Measurements from ENCODE around the gene CAD.
"Not testable (repeated sequence)": the region's sequence is repeated elsewhere in the genome, so short reads cannot be mapped to it uniquely, and the experiment has no call there.

Gene CAD

GRCh38 chr2:27261241-27261925 is 44.2 kb downstream of the CAD start:
- no peak for DNase-seq

- DNase-seq = no peak
Observed at GRCh38 chr2:27261926-27262298, 44.7 kb downstream of the CAD start.

- peak; percentile 75 for DNase-seq
Observed at GRCh38 chr2:27262379-27263286, 45.5 kb downstream of the CAD start, which contains the start of gene SLC30A3. SLC30A3 (minus strand) TSS chr2:27263047; CDS start chr2:27262906, 141 bp downstream.

DNA sequence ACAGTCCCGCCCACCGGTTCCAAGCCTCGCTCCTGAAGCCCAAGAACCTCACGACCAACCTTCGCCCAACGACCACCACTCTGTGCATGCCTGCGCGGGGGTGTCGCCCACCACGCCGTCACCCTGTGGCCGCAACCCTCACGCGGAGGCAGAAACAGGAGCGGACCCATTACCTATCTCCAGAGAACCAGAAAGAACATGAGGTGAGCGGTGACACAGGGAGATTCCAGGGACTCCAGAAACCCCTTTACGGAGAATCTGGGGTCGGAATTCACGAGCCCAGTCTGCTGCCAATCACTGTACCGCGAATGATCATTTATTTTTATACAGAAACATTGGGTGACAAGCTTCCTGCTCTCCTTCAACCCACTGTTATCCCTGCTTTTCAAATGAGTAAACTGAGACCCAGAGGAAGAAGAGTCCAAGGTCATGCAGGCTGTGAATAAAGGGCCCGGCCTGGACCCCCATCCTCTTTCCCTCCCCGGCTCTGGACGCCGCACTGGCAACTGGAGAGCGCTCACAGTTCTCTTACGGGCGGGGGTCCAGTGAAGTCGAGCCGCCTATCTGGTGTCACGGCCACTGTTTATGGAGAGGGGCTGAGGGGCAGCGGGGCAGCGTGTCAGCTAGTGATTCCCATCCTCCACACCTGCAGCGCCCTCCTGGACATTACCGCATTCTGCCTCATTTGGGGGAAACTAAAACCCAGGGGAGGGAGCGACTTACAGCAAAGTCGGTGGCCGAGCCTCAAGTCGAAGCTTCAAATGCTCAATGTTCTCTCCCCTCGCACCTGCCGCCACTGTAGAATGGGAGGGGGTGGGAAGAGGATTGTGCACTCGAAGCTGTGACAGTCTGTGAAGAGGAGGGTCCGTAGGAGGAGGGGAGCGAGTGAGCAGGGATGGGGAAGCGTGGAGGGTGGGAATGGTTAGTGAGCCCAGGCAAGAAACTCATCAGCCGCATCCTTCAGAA is 46.4 kb downstream of the CAD start:
- DNase-seq = no peak

- no peak for DNase-seq
Observed at GRCh38 chr2:27264253-27264752, 47.1 kb downstream of the CAD start.

DNA sequence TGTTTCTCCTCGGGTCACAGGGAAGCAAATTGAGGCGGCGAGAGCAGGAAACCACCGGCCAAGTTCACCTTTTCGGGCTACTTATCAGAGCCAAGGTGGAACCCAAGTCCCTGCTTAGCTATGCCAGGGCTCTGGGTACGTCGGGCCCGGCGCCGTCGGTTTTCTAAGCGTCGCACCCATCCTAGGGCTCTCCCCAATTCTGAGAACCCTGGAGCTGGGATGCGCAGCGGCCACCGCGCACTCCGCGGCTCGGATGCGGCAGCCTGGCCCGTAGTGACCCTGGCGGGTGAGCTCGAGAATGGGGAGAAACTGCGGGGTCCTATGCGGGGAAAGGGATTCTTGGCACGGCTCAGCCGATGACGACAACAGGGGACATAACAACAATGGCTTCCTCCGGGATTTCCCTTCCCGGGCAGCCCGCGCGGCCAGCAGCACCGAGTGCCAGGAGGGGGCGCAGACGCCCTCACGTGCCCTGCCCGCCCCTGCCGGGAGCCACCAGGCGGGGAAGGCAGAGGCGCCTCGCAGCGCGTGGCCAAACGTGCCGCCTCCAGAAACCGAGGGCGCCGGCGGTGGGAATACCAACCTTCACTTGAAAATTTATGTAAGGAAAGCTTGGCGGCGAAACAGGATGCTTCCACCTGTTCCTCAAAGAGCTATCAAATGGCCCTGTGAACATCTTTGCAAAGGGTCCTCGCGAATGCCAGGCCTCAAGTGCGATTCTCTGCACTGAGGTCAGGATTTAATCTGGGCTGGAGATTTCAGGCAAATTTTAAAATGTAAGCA is 47.8 kb downstream of the CAD start:
- DNase-seq = peak; percentile 75

- no peak for DNase-seq
Observed at GRCh38 chr2:27265536-27265870, 48.3 kb downstream of the CAD start.

- DNase-seq = not testable (repeated sequence)
Observed at GRCh38 chr2:27268296-27268695, 51.1 kb downstream of the CAD start.

DNA sequence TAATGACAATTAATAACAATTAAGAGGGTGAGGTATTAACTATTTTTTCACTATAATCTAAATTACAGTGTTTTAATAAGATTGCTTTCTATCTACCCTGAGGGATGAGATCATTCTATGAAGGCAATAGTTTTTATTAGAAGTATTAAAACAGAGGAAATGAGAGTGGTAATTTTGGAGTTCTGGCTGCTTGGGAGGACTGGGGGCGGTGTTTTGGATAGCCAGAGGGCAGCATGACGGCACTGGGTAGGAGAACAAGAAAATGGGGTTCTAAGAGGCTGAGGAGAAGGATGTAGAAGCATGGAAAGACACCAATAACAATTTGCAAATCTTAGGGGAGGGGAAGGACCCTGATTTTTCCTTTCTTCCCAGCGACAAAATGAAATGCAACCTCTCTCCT is 53.0 kb downstream of the CAD start:
- no peak for DNase-seq

GRCh38 chr2:27270670-27271069 is 53.5 kb downstream of the CAD start:
- DNase-seq = no peak

- DNase-seq = no peak
Observed at GRCh38 chr2:27271631-27272340, 54.6 kb downstream of the CAD start.

GRCh38 chr2:27272537-27273522 is 55.7 kb downstream of the CAD start:
- DNase-seq = not testable (repeated sequence)

- DNase-seq = no peak
Observed at GRCh38 chr2:27275211-27276150, 58.3 kb downstream of the CAD start, which contains the start of gene DNAJC5G. DNAJC5G (plus strand) TSS chr2:27275433; CDS start chr2:27276729, 1,296 bp downstream.

DNA sequence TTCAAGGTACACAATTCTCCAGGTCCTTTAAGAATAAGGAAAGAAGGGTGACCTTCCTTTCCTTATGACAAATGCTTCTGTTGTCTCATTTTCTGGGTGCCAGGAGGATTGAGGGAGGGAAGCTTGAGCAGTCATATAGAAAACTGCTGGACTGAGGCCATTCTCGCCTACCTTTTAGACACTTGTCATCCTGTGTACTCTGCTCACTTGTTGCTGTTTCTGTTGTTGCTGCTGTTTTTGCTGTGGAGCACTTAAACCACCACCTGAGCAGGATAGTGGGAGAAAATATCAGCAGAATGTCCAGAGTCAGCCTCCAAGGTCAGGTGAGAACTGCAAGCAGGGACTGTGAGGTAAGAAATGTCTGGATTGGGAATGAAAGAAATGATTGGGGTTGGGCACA is 60.8 kb downstream of the CAD start:
- no peak for DNase-seq

DNA sequence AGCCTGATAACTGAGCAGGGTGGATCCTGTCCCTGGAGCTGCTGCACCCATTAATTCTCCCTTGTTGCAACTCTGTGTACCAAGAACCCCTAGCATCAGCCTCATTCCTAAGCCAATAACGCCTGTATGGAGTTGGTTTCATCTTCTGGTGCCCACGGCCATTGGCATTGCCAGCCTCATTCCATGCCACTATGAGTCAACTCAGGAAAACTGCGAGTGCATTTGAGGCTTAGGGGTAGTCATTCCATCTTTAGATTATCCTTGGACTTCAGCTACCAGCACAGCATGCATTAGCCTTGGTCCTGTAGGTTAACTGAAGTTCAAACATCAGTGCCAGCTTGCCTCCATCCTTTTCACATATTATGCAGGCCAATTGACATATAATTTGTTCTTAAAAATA is 63.7 kb downstream of the CAD start:
- no peak for DNase-seq

GRCh38 chr2:27281442-27281841 is 64.3 kb downstream of the CAD start:
- no peak for DNase-seq

- no peak for DNase-seq
Observed at GRCh38 chr2:27281855-27282559, 64.8 kb downstream of the CAD start, which contains the start of gene TRIM54. TRIM54 (plus strand) TSS chr2:27282429; CDS start chr2:27282732, 303 bp downstream.

DNA sequence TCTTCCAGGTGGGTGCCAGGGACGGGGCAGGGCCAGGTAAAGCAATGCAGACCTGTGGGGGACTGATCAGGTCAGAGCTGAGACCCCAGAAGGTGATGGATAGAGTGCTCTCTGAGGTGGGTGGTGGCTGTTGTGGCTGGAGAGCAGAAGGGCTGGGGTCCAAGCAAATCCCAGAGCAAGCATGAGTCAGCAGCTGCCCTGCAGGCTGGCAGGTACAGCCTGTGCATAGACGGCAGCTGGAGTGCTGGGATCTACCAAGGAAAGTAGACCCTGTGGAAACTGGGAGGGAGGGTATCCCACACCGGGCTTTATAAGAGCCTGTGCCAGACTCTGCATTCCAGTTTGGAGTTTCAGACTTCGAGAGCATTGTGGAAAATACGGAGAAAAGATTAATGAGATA is 65.7 kb downstream of the CAD start:
- no peak for DNase-seq
